Globus pallidus (tissue), 1 donor: Measurements from ENCODE around the gene ABCC6.
"Not testable (repeated sequence)": the region's sequence is repeated elsewhere in the genome, so short reads cannot be mapped to it uniquely, and the experiment has no call there.

Source experiments
- DNase-seq: peaks from one replicate; pipeline ENCODE4 v3.0.0-alpha.2; 2015; ENCODE audit warnings: low spot score

The ABCC6 gene

GRCh38 chr16:16112450-16113053, 110.7 kb downstream of the ABCC6 start:
- no peak for DNase-seq

DNA sequence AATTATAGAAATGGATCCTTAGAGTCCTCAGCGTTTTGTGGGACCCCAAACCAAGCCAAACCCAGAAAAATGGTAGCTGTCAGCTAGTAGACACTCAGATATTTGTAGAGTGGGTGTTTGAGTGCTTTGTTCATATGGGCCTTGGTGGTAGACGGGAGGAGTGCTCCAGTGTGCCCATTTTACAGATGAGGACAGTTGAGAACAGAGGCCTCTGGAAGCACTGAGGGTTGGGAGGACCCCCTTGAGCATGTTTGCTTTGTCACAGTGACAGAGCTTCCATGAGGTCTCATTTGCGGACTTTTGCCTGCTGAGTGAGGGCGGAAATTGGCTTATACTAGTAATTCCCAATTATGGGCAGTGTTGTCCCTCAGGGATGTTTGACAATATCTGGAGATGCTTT, 111.7 kb downstream of the ABCC6 start:
- DNase-seq = no peak

GRCh38 chr16:16110111-16110490, 113.2 kb downstream of the ABCC6 start:
- no peak for DNase-seq

DNA sequence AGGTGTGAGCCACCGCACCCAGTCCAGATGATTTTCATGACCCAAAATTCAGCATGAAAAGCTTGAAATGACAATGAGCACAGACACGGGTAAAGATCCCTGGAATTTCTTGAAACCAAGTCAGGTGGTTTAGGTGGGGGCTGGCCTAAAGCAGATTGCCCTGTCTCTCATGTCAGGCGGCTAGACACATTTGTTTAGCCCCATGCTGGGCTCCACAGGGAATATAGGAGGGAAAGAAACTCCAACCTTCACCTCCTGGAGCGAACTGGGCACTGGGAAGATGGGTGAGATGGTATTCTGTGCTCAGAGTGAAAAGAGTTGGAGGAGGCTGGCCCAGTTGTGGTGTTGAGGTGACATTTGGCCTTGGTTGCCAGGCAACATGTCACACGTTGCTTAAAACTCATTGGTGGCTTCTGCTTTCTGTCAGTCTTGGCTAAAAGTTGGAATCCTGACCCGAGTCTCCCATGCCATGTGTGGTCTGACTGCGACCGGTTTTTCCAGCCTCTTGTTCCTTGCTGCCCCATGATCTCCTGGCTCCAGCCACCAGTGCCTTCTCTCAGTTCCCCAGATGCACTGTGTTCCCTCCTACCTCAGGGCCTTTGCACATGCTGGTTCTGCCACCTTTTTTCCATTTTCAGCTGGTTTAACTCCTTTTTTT, 113.7 kb downstream of the ABCC6 start:
- DNase-seq = no peak

DNA sequence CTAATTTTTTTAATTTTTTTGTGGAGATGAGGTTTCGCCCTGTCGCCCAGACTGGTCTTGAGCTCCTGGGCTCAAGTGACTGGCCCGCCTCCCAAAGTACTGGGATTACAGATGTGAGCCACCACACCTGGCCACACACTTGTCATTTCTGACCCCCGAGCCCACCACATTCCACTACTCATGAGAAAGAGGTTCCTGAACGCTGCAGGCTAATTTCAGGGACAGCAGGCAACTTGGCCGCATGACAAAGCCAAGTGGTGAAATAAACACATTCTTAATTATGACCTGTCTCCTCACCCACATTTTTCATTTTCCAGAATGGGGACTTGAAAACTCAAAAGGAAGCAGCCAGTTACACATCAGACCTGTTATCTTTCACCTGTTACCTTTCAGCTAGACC, 114.5 kb downstream of the ABCC6 start:
- DNase-seq = no peak

DNA sequence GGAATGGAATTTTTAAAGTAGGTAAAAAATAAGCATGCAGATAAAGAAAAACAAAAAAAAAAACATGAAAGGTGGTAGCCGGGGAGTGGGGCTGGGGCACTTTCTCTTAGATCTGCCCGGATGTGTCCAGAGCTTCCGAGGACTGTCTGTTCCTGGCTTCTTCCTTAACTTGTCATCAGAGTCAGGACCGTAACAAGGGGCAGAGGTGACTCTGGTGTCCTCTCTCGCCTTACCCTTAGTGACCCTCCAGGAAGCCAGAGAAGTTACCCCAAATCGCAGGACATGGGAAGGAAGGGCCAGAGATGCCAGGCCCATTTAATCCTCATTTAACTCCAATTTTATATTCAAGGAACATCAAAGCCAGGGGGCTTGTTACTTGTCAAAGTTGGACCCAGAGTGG, 115.5 kb downstream of the ABCC6 start:
- DNase-seq = no peak

DNA sequence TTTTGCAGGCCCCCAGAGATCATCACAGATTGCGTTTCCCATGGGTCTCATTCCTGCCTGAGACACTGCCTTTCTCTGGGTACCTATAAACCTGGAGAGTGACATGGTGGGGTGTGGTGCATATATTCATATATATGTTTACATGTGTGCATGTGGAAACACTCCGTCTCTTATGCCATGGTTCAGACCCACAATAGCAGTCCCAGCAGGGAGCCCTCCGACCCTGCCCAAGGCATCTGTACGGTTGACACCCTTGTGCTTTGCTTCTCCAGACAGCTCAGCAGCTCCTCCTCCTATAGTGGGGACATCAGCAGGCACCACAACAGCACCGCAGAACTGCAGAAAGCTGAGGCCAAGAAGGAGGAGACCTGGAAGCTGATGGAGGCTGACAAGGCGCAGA, 116.8 kb downstream of the ABCC6 start:
- DNase-seq = no peak

DNA sequence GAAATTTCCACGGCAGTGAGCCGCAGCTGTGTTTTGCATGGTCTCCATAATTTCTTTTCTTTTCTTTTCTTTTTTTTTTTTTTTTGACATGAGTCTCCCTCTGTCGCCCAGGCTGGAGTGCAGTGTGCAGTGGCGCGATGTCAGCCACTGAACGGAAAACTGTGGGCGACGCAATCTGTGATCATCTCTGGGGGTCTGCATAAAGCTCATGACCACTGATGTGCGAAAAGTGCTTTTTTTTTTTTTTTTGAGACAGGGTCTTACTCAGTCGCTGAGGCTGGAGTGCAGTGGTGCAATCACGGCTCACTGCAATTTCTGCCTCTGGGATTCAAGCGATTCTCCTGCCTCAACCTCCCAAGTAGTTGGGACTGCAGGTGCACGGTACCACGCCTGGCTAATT, 117.6 kb downstream of the ABCC6 start:
- no peak for DNase-seq

- not testable (repeated sequence) for DNase-seq
These were observed 118.5 kb downstream of the ABCC6 start for GRCh38 chr16:16104804-16105141.

DNA sequence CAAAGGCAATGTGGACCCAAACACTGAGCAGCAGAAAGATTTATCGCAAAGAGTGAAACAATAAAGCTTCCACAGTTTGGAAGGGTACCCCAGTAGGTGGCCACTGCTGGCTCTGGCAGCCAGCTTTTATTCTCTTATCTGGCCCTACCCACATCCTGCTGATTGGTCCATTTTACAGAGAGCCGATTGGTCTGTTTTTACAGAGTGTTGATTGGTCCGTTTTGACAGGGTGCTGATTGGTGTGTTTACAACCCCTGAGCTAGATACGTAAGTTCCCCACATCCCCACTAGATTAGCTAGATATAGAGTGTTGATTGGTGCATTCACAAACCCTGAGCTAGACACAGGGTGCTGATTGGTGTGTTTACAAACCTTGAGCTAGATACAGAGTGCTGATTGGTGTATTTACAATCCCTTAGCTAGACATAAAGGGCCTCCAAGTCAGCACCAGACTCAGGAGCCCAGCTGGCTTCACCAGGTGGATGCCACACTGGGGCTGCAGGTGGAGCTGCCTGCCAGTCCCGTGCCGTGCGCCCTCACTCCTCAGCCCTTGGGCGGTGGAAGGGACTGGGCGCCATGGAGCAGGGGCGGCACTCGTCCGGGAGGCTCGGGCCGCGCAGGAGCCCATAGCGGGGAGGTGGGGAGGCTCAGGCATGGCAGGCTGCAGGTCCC, 119.0 kb downstream of the ABCC6 start:
- not testable (repeated sequence) for DNase-seq

DNA sequence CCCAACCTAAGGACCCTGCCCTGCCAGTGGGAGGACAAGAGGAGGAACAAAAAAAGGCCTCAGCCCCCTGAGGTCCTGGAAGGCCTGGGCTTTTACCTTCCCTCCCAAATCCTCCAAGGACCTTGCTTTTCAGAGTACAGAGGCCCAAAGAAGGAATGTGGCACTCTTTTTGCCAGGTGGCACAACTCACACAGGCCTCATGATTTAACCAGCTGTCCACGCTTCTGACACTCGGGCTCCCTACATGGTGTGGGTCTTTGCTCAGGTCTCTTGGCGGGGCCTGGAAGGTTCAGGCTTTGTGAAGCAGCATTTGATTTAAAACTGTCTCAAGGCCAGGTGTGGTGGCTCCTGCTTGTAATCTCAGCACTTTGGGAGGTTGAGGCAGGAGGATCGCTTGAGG, 120.6 kb downstream of the ABCC6 start:
- DNase-seq = no peak

- no peak for DNase-seq
These were observed 121.7 kb downstream of the ABCC6 start for GRCh38 chr16:16101585-16101984.

GRCh38 chr16:16100631-16101030, 122.7 kb downstream of the ABCC6 start:
- no peak for DNase-seq

GRCh38 chr16:16099320-16099719, 124.0 kb downstream of the ABCC6 start:
- no peak for DNase-seq
